GM20000 (cell line): ENCODE measurements around the gene BPI.

ENCODE experiments used
- DNase-seq: peaks from one replicate; pipeline ENCODE4 v3.0.0; 2012; ENCODE audit warnings: low spot score
- TF ChIP-seq, protein P1 (sequence below): IDR thresholded peaks from 2 replicates; pipeline ENCODE4 v1.5.1; 2012; ENCODE audit warnings: mild to moderate bottlenecking, control low read depth; ENCODE audit errors: extremely low read depth, missing control alignments

Gene BPI

DNA sequence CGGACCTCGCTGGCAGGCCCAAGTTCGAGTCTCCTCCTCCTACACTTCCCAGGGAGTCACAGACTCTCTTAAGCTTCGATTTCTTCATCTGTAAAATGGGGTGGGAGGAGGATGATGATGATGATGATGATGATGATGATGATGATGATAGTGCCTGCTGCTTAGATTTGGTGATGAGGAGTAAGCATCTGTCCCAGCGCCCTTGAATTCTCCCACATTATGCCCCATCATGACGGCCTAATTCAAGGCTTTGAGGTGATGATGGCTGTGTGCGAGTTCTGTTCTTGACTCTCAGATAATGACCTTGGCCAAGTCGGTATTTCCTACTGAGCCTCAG lies 42.9 kb upstream of the BPI start:
- DNase-seq, result no peak
- TF ChIP-seq, protein P1, sequence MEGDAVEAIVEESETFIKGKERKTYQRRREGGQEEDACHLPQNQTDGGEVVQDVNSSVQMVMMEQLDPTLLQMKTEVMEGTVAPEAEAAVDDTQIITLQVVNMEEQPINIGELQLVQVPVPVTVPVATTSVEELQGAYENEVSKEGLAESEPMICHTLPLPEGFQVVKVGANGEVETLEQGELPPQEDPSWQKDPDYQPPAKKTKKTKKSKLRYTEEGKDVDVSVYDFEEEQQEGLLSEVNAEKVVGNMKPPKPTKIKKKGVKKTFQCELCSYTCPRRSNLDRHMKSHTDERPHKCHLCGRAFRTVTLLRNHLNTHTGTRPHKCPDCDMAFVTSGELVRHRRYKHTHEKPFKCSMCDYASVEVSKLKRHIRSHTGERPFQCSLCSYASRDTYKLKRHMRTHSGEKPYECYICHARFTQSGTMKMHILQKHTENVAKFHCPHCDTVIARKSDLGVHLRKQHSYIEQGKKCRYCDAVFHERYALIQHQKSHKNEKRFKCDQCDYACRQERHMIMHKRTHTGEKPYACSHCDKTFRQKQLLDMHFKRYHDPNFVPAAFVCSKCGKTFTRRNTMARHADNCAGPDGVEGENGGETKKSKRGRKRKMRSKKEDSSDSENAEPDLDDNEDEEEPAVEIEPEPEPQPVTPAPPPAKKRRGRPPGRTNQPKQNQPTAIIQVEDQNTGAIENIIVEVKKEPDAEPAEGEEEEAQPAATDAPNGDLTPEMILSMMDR, result no peak

DNA sequence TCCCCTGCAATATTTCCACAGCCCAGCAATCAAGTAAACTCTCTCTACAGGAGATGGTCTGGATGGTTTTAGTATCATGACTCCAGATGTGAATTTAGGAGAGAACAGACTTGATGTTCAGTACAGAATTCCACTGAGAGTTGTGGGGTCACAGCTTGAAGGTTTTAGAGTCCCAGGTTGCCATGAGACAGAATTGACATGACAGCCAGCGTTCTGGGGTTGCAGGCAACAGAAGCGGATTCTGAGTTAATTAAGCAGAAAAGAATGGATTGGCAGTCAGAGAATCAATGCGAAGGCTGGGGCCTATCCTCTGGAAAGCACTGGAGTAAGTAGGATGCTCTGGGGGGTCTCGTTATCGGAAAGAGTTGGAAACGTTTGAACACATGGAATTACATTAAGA lies 41.0 kb upstream of the BPI start:
- TF ChIP-seq, protein P1, result no peak
- no peak for DNase-seq

DNA sequence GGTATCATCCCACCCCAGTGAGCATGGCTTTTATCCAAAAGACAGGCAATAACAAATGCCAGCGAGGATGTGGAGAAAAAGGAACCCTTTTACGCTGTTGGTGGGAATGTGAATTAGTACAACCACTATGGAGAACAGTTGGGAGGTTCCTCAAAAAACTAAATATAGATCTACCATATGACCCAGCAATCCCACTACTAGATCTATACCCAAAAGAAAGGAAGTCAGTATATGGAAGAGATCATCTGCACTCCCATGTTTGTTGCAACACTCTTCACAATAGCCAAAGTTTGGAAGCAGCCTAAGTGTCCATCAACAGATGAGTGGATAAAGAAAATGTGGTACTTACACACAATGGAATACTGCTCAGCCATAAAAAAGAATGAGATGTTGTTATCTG lies 37.5 kb upstream of the BPI start:
- TF ChIP-seq, protein P1, result no peak
- no peak for DNase-seq

DNA sequence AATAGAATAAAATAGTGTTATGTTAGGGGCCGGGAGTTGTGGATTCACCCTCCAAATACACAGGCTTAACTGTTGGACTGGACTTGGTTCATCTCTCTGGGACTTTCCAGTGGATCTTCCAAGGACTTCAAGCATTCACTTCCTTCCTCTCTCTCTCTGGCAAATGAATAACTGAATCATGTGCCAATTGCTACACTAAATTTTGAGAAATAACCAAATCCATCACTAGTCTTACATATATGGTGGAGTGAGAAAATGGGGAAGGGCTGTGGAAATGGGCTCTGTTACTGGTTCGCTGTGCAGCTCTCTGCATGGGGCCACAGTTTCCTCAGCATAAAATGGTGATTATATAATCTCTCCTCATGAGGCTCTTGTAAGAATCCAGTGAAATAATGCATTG lies 36.7 kb upstream of the BPI start:
- TF ChIP-seq, protein P1, result no peak
- no peak for DNase-seq

DNA sequence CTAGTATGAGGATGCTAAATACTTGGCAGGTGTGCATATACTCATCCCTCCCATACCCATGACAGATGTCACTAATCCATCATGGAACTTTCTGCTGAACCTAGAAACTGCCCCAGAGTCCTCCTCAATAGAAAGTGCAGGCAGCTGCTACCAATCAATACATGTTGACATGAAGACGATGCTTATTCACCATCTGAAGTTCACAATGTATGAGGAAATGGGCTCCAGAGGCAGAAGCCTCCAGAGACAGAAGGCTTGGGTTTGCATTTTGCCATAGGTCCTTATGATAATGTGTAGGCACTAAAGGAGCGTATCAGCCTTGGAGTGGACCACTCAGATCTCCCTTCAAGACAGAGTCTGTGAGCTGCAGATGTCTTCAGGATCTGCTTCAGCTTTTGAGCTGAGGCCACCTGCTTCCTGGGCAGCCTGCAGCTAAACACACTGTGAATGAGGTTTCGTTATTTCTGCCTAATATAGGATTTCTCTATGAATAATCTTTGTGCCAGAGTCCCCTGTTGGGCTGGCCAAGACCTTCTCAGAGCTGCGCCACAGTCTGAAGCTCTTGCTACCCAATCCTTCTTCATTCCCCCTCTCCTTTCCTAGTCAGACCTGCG lies 35.9 kb upstream of the BPI start:
- no peak for DNase-seq
- TF ChIP-seq, protein P1, result no peak

DNA sequence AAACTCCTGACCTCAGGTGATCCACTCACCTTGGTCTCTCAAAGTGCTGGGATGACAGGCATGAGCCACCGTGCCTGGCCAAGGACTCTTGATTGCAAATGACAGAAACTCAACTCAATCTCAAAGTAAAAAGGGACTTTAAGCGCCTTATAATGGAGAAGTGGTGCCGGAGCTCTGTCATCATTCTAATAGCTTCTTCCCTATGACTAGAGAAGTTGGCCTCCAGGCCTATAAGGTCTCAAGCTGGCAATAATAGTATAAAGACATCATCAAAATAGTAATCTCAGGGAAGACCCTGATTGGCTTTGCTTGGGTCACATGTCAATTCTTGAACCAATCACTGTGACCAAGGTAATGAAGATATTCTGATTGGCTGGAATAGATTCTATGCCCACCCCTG lies 34.9 kb upstream of the BPI start:
- no peak for DNase-seq
- TF ChIP-seq, protein P1, result no peak

DNA sequence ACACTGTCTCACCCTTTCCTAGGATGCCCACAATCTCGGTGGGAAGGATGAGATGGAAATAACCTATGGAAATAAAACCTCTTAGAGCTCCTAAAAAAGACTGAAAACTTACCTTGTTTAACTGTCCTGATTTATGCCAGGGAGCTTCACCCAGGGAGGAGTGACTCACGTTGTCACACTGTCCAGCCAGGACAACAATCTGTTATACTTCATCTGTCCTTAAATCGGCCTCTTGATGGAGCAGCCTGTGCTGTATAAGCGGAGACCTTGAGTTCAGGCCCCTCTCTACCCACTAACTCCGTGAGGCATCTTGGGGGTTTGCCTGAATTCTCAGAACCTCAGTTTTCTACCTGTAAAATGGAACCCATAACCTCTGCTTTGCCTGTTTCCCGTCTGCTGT lies 34.2 kb upstream of the BPI start:
- TF ChIP-seq, protein P1, result no peak
- DNase-seq, result no peak
